Measurements from ENCODE around the gene MLX.

GRCh38 chr17:42521036-42521435, 45.9 kb upstream of the MLX start:
- TF ChIP-seq CTCF (IDR thresholded peaks at IDR 0.05 in 8 of 11, conservative IDR thresholded peaks at IDR 0.05 in 3 of 11) (no peak), POLR2A (IDR thresholded peaks at IDR 0.05) (no peak), POLR2AphosphoS5 (IDR thresholded peaks at IDR 0.05) (no peak)
